GM23338 (cell line): ENCODE results near the gene PLPP4. TPM values are rescaled to one million over a fixed set of nuclear protein-coding genes. Genes with fewer than 3 reads are reported as not detected.

Experiments
- ATAC-seq: fragments of 200-7000 bp; cut with Tn5 transposase; 3 replicates; pipeline ENCODE4 v1.9.1; 2020
- DNase-seq: peaks from one replicate; pipeline ENCODE4 v3.0.0-alpha.2; 2015; ENCODE audit warnings: low spot score
- H2AFZ ChIP-seq: fragments of 200-600 bp; sonication (generic); 2 replicates; pipeline ENCODE4 v1.8.0; 2016; ENCODE audit warnings: antibody characterized with exemption, mild to moderate bottlenecking, moderate library complexity
- H3F3A ChIP-seq: fragments of 200-600 bp; sonication (generic); replicated peaks from 2 replicates; pipeline ENCODE4 v1.8.0; 2017; ENCODE audit warnings: antibody characterized with exemption, mixed run types, low read depth
- H3K27ac ChIP-seq: fragments of 200-600 bp; sonication (generic); 2 replicates; pipeline ENCODE4 v1.6.1; 2016; ENCODE audit warnings: low read depth
- H3K27me3 ChIP-seq: fragments of 200-600 bp; sonication (generic); 2 replicates; pipeline ENCODE4 v1.8.0; 2016; ENCODE audit warnings: mild to moderate bottlenecking, mixed run types, moderate library complexity; ENCODE audit not compliant: insufficient read depth
- H3K36me3 ChIP-seq: fragments of 200-600 bp; sonication (generic); 2 replicates; pipeline ENCODE4 v1.8.0; 2016; ENCODE audit warnings: mild to moderate bottlenecking; ENCODE audit not compliant: insufficient read depth
- H3K4me1 ChIP-seq: fragments of 200-600 bp; sonication (generic); 2 replicates; pipeline ENCODE4 v1.8.0; 2016; ENCODE audit warnings: mild to moderate bottlenecking, moderate library complexity; ENCODE audit not compliant: insufficient read depth
- H3K4me2 ChIP-seq: fragments of 200-600 bp; sonication (generic); 2 replicates; pipeline ENCODE4 v1.7.1; 2017; ENCODE audit warnings: mixed run types
- H3K4me3 ChIP-seq: fragments of 200-600 bp; sonication (generic); 2 replicates; pipeline ENCODE4 v1.6.1; 2016; ENCODE audit warnings: mixed run types
- H3K79me2 ChIP-seq: fragments of 200-600 bp; sonication (generic); replicated peaks from 2 replicates; pipeline ENCODE4 v1.8.0; 2017; ENCODE audit warnings: mild to moderate bottlenecking; ENCODE audit not compliant: insufficient read depth
- H3K9me2 ChIP-seq: fragments of 200-600 bp; sonication (generic); 2 replicates; pipeline ENCODE4 v1.8.0; 2017; ENCODE audit not compliant: insufficient read depth
- H4K20me1 ChIP-seq: fragments of 200-600 bp; sonication (generic); replicated peaks from 2 replicates; pipeline ENCODE4 v1.8.0; 2017; ENCODE audit warnings: mild to moderate bottlenecking; ENCODE audit not compliant: insufficient read depth
- H3K27ac Mint-ChIP-seq: 2 replicates; pipeline ENCODE4 v1.8.0; 2020; ENCODE audit warnings: inconsistent platforms, mild to moderate bottlenecking, moderate library complexity, mixed read lengths
- H3K27me3 Mint-ChIP-seq: 3 replicates; pipeline ENCODE4 v1.8.0; 2022; ENCODE audit warnings: low read depth, mild to moderate bottlenecking, moderate library complexity, mixed read lengths, inconsistent platforms; ENCODE audit not compliant: insufficient read depth, poor library complexity
- H3K36me3 Mint-ChIP-seq: 3 replicates; pipeline ENCODE4 v1.8.0; 2021; ENCODE audit warnings: low read depth, mild to moderate bottlenecking, inconsistent platforms, moderate library complexity, mixed read lengths
- H3K4me1 Mint-ChIP-seq: 3 replicates; pipeline ENCODE4 v1.8.0; 2020; ENCODE audit warnings: mild to moderate bottlenecking, inconsistent platforms, mixed read lengths
- H3K4me3 Mint-ChIP-seq: 3 replicates; pipeline ENCODE4 v1.8.0; 2021; ENCODE audit warnings: moderate library complexity, mild to moderate bottlenecking, inconsistent platforms, mixed read lengths
- H3K9me3 Mint-ChIP-seq: 3 replicates; pipeline ENCODE4 v1.8.0; 2020; ENCODE audit warnings: moderate library complexity, mild to moderate bottlenecking, inconsistent platforms, mixed read lengths
- CREB1 ChIP-seq: fragments of 250-450 bp; sonication (Bioruptor Pico); IDR thresholded peaks from 2 replicates; pipeline ENCODE4 v1.5.0; 2020; ENCODE audit warnings: low read depth, mild to moderate bottlenecking, moderate library complexity
- EZH2 ChIP-seq: fragments of 200-600 bp; sonication (generic); IDR thresholded peaks from one replicate; pipeline ENCODE4 v1.8.0; 2017; ENCODE audit warnings: antibody characterized with exemption, mild to moderate bottlenecking, low read depth; ENCODE audit not compliant: unreplicated experiment
- JUNB ChIP-seq: IDR thresholded peaks from one replicate; pipeline ENCODE4 v1.6.1; 2016; ENCODE audit warnings: antibody characterized with exemption; ENCODE audit not compliant: unreplicated experiment
- NANOG ChIP-seq: IDR thresholded peaks from 2 replicates; pipeline ENCODE4 v1.6.1; 2016; ENCODE audit warnings: antibody characterized with exemption, borderline replicate concordance
- POLR2AphosphoS5 ChIP-seq: IDR thresholded peaks from 2 replicates; pipeline ENCODE4 v1.6.1; 2016; ENCODE audit warnings: antibody characterized with exemption, low read depth
- polyA plus RNA-seq: library from polyadenylated mRNA; unstranded; fragments of >200 nt; fragmentation: Nextera tagmentation; extraction: Ambion mirVana; gene quantifications from 2 replicates; pipeline ENCODE4 v1.2.1, GENCODE V29; 2016
- total RNA-seq: library from RNA; depleted of rRNA; stranded (reverse); fragments of >200 nt; shearing (Covaris generic); gene quantifications from 2 replicates; pipeline ENCODE4 v1.2.3, GENCODE V29; 2014
- TF ChIP-seq, protein P1 (sequence below): fragments of 250-450 bp; sonication (Bioruptor Pico); IDR thresholded peaks from 2 replicates; pipeline ENCODE4 v1.5.0; 2020; ENCODE audit warnings: mild to moderate bottlenecking, moderate library complexity
- TF ChIP-seq, protein P2 (sequence below), 2 experiments: fragments of 200-600 bp in 1 of 2; sonication (generic) in 1 of 2; conservative IDR thresholded peaks; 2 replicates each; pipeline versions ENCODE4 v1.5.1 to v1.6.1; 2016 to 2017; ENCODE audit warnings: antibody characterized with exemption in 2 of 2, low read depth in 2 of 2, mild to moderate bottlenecking in 2 of 2, moderate library complexity in 1 of 2

The PLPP4 gene
- total and polyA plus RNA-seq, 2 experiments from 2014 or later = 0.24 to 0.31 TPM

DNA sequence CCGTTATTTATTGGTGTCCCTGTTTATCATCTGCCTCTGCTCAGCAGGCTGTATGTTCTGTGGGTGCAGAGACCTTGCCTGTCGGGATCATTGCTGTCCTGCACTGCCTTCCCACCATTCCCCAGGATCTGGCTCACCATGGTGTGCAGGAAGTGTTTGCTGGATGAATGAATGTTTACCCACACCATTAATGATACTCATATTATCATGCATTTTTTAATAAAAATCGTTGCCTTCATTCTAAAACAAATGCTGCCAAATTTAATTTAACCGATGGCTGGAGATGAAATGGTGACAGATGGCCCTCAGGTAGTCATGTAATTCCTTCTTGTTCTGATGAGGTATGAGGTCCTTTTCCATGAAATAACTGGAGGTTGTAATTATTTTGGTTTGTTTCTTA lies 22.5 kb downstream of the PLPP4 start:
- DNase-seq (no peak), ATAC-seq (no peak)
- TF ChIP-seq NANOG = no peak
- no peaks in the 10 kb centered on the region for H3K36me3 ChIP-seq
- no peaks in the 10 kb centered on the region for H3K27me3 ChIP-seq
- H3K9me3 Mint-ChIP-seq = peaks cover 15% of the 10 kb centered on the region
- H3K4me3 Mint-ChIP-seq = no peak overlapping the region
- no peaks in the 10 kb centered on the region for H3K4me1 ChIP-seq
- H3K4me1 Mint-ChIP-seq = no peaks in the 10 kb centered on the region
- no peaks in the 10 kb centered on the region for H4K20me1 ChIP-seq
- H2AFZ ChIP-seq = no peak overlapping the region
- no peak overlapping the region for H3K27ac Mint-ChIP-seq
- H3K4me2 ChIP-seq = no peak overlapping the region
- no peak overlapping the region for H3K4me3 ChIP-seq
- no peaks in the 10 kb centered on the region for H3K79me2 ChIP-seq
- peaks cover 7% of the 10 kb centered on the region; the same call in 2 of the 3 replicates for H3K36me3 Mint-ChIP-seq
- no peaks in the 10 kb centered on the region for H3K9me2 ChIP-seq
- no peak overlapping the region for H3K27ac ChIP-seq
- no peaks in the 10 kb centered on the region for H3F3A ChIP-seq
- peaks cover 5% of the 10 kb centered on the region for H3K27me3 Mint-ChIP-seq

DNA sequence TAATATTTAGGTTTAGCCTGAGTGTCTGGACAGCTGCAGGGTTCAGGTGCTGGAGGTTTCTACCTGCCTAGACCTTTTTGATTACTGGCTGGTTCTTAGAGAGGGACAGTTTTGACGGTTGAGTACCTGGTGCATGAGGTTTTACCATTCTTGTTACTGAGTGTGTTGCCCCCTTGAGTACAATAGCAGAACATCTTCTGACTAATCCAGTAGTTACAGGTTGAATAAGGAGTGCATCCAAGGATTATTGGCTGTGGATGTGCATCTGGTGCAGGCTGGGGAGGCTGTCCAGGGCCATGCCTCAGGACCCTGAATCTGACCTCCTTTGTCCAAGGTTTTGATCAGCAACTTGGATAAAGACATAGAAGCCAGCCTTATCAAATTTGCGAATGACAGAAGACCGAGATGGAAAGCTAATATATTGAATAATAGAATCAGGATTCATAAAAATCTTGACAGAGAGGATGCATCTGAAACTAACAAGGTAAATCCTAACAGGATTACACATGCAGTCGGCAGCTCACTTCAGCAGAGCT lies 23.1 kb downstream of the PLPP4 start:
- ATAC-seq (peak; percentile 67; the same call in 2 of the 3 replicates), DNase-seq (peak; percentile 30)
- H3K9me2 ChIP-seq = no peaks in the 10 kb centered on the region
- TF ChIP-seq CREB1 = no peak
- TF ChIP-seq, protein P1, sequence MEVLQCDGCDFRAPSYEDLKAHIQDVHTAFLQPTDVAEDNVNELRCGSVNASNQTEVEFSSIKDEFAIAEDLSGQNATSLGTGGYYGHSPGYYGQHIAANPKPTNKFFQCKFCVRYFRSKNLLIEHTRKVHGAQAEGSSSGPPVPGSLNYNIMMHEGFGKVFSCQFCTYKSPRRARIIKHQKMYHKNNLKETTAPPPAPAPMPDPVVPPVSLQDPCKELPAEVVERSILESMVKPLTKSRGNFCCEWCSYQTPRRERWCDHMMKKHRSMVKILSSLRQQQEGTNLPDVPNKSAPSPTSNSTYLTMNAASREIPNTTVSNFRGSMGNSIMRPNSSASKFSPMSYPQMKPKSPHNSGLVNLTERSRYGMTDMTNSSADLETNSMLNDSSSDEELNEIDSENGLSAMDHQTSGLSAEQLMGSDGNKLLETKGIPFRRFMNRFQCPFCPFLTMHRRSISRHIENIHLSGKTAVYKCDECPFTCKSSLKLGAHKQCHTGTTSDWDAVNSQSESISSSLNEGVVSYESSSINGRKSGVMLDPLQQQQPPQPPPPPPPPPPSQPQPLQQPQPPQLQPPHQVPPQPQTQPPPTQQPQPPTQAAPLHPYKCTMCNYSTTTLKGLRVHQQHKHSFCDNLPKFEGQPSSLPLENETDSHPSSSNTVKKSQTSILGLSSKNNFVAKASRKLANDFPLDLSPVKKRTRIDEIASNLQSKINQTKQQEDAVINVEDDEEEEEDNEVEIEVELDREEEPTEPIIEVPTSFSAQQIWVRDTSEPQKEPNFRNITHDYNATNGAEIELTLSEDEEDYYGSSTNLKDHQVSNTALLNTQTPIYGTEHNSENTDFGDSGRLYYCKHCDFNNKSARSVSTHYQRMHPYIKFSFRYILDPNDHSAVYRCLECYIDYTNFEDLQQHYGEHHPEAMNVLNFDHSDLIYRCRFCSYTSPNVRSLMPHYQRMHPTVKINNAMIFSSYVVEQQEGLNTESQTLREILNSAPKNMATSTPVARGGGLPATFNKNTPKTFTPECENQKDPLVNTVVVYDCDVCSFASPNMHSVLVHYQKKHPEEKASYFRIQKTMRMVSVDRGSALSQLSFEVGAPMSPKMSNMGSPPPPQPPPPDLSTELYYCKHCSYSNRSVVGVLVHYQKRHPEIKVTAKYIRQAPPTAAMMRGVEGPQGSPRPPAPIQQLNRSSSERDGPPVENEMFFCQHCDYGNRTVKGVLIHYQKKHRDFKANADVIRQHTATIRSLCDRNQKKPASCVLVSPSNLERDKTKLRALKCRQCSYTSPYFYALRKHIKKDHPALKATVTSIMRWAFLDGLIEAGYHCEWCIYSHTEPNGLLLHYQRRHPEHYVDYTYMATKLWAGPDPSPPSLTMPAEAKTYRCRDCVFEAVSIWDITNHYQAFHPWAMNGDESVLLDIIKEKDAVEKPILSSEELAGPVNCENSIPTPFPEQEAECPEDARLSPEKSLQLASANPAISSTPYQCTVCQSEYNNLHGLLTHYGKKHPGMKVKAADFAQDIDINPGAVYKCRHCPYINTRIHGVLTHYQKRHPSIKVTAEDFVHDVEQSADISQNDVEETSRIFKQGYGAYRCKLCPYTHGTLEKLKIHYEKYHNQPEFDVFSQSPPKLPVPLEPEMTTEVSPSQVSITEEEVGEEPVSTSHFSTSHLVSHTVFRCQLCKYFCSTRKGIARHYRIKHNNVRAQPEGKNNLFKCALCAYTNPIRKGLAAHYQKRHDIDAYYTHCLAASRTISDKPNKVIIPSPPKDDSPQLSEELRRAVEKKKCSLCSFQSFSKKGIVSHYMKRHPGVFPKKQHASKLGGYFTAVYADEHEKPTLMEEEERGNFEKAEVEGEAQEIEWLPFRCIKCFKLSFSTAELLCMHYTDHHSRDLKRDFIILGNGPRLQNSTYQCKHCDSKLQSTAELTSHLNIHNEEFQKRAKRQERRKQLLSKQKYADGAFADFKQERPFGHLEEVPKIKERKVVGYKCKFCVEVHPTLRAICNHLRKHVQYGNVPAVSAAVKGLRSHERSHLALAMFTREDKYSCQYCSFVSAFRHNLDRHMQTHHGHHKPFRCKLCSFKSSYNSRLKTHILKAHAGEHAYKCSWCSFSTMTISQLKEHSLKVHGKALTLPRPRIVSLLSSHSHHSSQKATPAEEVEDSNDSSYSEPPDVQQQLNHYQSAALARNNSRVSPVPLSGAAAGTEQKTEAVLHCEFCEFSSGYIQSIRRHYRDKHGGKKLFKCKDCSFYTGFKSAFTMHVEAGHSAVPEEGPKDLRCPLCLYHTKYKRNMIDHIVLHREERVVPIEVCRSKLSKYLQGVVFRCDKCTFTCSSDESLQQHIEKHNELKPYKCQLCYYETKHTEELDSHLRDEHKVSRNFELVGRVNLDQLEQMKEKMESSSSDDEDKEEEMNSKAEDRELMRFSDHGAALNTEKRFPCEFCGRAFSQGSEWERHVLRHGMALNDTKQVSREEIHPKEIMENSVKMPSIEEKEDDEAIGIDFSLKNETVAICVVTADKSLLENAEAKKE (CRISPR knock-in tag) = no peak
- no peak for TF ChIP-seq NANOG
- TF ChIP-seq EZH2 = no peak
- no peak for TF ChIP-seq POLR2AphosphoS5
- TF ChIP-seq JUNB = no peak
- TF ChIP-seq, protein P2, sequence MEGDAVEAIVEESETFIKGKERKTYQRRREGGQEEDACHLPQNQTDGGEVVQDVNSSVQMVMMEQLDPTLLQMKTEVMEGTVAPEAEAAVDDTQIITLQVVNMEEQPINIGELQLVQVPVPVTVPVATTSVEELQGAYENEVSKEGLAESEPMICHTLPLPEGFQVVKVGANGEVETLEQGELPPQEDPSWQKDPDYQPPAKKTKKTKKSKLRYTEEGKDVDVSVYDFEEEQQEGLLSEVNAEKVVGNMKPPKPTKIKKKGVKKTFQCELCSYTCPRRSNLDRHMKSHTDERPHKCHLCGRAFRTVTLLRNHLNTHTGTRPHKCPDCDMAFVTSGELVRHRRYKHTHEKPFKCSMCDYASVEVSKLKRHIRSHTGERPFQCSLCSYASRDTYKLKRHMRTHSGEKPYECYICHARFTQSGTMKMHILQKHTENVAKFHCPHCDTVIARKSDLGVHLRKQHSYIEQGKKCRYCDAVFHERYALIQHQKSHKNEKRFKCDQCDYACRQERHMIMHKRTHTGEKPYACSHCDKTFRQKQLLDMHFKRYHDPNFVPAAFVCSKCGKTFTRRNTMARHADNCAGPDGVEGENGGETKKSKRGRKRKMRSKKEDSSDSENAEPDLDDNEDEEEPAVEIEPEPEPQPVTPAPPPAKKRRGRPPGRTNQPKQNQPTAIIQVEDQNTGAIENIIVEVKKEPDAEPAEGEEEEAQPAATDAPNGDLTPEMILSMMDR (conservative IDR thresholded peaks at IDR 0.05; ENCODE audit: low read depth in 2 of 2) = peak; percentile 31 to 55
- H3K27ac ChIP-seq = no peak overlapping the region
- no peak overlapping the region for H2AFZ ChIP-seq
- no peaks in the 10 kb centered on the region for H3K79me2 ChIP-seq
- Mint-ChIP-seq H3K9me3 (peaks cover 15% of the 10 kb centered on the region), H3K36me3 (peaks cover 7% of the 10 kb centered on the region; the same call in 2 of the 3 replicates), H3K27me3 (peaks cover 5% of the 10 kb centered on the region), H3K4me1 (no peaks in the 10 kb centered on the region), H3K4me3 (no peak overlapping the region), H3K27ac (no peak overlapping the region)
- H3F3A ChIP-seq = no peaks in the 10 kb centered on the region
- no peaks in the 10 kb centered on the region for H3K36me3 ChIP-seq
- H3K27me3 ChIP-seq = no peaks in the 10 kb centered on the region
- no peaks in the 10 kb centered on the region for H4K20me1 ChIP-seq
- H3K4me2 ChIP-seq = no peak overlapping the region
- H3K4me3 ChIP-seq = no peak overlapping the region
- H3K4me1 ChIP-seq = no peaks in the 10 kb centered on the region
